HG03571 (cell line): ENCODE results near the gene RAD21L1.

Experiments
- ATAC-seq: cut with Tn5 transposase; IDR thresholded peaks from one replicate; pipeline ENCODE4 v1.9.1; 2021; ENCODE audit not compliant: unreplicated experiment

Gene RAD21L1

DNA sequence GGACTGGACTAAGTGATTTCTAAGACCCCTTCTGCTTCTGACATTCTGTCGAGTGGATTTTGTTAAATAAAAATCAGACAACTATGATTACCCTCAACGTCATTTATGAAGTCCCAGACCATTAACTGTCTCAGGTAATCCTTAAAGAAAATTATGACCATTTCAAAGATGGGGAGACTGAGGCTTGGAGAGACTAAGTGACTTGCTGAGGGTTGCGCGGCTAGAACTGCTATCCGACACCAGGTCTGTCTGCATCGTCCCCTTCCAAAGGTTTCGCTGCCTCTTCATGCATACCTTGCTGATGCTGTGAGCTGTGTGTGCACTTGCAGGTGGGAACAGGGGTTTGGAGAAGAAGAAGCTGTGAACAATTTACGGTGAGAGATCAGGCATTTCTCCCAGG is 43.4 kb downstream of the RAD21L1 start:
- ATAC-seq: no peak

- no peak for ATAC-seq
Measured at GRCh38 chr20:1269850-1270249, 44.0 kb downstream of the RAD21L1 start.

DNA sequence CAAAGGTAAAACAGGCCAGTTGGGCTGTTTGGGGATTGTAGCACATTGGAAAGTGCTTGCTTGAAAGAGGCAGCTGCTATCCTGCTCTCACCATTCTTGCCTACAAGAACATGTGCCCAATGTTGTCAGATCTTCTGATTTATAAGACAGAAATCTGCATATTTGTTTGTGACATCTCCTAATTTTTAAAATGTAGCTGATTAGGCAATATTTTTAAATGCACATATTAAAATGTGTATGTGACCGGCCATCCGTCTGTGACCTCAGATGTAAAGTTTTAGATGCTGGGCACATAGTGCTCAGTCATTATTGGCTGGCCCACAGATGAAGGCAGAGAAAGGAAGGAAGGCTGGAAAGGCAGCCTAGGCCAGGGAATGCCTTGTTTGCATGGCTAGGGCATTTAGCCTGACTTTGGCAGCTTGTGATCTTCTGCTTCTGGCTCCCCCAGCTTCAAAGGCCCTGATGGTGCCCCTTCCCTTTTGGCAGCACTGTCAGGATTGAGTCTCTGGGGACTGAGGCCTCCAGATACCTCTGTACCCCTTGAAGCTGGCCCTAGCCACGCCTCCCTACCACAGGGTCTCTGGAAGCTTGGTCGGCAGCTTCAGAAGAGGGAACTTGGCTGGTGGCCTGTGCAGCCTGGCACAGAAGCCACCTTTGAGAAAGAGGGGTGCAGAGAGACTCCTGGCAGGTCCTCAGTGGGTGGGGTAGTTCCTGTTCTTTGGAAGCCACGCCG is 46.7 kb downstream of the RAD21L1 start:
- no peak for ATAC-seq

DNA sequence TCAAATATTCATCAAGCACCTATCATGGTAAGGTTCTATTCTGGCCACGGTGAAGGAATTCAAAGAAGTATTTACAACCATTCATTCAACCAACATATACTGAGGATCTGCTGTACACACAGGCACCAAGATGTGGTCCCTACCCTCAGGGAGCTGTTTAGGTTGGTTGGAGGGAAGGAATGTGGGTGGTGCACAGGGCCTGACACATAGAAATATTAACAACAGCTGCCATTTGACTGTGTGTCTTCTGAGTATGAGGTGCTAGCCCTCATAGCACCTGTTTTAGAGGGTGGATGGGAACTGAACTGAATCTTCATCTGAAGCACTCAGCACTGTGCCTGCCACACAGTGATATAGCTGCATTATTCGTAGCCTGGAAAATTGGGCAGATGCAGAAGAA is 47.5 kb downstream of the RAD21L1 start:
- no peak for ATAC-seq

GRCh38 chr20:1274485-1275311 is 48.9 kb downstream of the RAD21L1 start:
- ATAC-seq: no peak

GRCh38 chr20:1275919-1276318 is 50.1 kb downstream of the RAD21L1 start:
- ATAC-seq: no peak

DNA sequence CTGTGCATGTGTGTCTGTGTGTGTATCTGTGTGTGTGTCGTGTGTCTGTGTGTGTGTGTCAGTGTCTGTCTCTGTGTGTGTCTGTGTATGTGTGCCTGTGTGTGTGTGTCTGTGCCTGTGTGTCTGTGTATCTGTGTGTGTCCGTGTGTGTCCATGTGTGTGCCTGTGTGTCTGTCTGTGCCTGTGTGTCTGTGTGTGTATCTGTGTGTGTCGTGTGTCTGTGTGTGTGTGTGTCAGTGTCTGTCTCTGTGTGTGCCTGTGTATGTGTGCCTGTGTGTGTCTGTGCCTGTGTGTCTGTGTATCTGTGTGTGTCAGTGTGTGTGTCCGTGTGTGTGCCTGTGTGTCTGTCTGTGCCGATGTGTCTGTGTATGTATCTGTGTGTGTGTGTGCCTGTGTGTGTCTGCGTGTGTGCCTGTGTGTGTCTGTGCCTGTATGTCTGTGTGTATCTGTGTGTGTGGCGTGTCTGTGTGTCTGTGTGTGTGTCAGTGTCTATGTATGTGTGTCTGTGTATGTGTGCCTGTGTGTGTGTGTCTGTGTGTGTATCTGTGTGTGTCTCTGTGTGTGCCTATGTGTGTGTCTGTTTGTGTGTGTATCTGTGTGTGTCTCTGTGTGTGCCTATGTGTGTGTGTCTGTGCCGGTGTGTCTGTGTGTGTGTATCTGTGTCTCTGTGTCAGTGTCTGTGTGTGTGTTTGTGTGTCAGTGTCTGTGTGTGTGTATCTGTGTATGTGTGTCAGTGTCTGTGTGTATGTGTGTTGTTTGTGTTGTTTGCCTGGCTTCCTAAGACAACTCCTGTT is 51.9 kb downstream of the RAD21L1 start:
- ATAC-seq: no peak

DNA sequence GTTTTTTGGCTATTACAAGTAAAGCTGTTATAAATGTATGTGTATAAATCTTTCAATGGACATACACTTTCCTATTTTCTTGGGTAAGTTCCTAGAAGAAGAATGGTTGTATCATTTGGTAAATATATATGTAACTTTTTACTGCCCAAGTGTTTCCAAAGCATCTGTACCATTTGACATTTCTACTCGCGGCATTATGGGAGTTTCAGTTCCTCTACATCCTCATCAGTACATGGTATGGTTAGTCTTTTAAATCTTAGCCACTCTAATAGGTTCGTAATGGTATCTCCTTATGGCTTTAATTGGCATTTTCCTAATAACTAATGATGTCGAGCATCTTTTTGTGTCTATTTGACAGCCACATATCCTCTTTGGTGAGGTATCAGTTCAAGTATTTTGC is 53.1 kb downstream of the RAD21L1 start:
- ATAC-seq: no peak

DNA sequence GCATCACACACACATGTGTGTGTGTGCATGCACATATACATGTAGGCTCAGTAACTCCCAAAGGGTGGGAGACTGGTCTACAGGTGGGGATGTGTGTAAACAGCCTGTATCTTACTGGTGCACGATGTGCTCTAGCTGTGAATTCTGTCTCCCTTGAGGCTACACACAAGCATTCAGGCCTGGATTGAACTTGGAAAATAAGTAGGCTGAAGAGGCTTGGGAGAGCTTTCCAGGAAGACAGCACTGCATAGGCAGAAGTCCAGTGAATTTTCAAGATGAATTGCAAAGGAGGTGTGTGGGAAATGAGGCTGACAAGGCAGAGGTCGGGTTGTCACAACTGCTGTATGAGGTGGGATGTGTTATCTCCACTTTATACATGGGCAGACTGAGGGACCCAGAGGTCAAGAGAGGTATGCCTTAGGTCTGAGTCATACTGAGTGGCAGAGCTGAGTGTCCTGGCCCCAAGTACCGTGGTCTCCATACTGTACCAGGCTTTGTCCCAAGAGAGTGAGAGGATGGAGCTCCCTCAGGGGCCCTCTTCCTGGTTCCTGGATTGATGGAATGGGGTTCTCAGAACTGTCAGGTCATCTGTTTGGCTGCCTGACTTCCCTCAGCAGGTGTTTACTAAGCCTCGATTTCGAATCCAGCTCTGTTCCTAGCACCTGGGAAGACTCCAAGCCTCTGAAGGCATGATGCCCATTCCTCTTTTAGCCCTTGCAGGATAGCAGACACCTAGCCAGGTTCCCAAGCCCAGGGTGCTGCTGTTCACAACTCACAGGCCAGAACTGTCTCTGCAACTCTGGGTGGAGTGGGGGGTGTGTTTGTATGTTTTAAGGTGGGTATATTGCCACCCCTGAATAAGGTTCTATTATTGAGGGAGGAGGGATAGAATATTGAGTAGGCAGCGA is 54.6 kb downstream of the RAD21L1 start:
- ATAC-seq: no peak

DNA sequence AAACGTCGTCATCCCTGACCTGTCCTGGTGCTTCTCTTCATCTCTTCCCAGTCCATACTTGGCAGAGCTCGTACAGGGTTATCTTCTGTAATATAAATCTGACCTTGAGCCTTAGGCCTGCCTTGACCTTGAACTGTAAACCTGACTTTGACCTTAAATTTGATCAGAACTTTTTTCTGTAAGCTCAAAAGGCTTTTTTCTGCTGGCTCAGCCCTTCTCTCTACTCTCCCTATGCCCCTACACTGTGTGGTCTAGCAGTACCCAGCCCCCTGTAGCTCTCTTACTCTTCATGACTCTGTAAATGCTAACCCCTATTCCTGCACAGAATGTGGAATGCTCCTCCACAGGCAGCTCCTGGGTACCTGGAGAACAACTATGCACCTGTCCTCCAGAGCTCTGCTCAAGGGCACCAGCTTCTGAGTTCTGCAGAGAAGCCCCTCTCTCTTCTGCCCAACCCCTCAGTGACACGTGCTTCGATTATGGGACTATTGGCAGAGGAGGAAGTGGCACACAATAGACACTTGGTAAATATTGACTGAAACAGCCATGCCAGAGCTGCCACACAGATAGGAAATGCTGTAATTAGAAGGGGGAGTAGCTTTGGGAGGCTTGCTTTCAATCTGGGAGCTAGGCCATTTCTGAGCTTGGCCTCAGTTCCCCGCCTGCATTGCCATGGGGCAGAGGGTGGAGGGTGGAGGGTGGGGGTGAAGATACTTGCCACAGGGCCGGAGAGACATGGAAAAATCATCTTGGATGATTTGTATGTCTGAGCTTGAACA is 55.6 kb downstream of the RAD21L1 start:
- ATAC-seq: no peak

DNA sequence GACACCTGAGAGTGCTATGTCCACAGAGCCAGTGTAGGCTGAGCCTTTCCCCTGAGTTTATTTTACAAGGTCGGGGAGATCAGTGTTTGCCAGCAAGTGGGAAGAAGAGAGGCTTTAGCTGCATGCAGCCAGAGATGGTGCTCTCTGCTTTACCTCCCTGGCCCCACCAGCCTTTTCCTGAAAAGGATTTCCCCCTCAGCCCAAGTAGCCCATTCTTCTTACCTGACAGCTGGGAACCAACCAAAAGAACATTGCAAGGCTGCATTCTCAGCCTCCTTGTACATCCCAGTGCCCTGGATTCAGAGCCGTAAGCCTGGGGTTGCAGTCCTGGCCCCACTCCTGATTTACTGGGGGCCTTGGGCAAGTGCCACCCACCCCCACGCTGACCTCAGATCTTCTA is 57.1 kb downstream of the RAD21L1 start:
- ATAC-seq: no peak

GRCh38 chr20:1283522-1284510 is 58.0 kb downstream of the RAD21L1 start:
- ATAC-seq: no peak

DNA sequence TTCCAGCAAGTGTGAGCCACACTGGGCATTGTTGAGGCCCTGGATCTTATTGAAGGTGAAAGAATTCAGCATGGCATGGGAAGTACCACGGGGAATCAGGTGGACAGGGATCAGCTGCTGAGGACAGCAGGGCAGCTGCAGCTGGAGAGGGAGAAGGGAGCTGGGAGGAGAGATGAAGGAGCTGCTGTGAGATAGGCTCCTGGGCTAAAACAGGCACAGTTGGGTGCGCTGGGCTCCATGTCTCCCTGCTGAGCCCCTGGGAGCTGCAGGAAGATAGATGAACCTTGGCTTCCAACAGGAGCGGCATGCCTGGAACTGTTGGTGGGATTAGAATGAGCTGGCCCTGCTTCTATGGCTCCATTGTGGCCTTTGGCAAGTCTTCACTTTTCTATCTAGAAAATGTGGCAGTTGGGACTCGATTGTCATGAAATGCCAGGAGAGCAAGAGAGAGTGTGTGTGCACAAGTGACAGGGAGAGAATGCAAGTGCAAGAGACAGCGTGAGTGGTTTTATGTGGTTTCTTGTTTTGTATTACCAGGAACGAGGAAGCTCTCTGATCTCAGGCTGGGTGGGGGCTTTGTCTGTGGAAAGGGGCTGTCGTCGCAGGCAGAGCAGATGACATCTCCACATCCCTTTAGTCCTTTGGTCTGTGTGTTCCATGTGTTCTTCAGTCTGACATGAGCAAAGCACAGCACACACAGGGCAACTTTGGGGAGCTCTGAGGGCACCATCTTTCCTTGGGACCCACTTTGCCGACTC is 60.6 kb downstream of the RAD21L1 start:
- no peak for ATAC-seq

DNA sequence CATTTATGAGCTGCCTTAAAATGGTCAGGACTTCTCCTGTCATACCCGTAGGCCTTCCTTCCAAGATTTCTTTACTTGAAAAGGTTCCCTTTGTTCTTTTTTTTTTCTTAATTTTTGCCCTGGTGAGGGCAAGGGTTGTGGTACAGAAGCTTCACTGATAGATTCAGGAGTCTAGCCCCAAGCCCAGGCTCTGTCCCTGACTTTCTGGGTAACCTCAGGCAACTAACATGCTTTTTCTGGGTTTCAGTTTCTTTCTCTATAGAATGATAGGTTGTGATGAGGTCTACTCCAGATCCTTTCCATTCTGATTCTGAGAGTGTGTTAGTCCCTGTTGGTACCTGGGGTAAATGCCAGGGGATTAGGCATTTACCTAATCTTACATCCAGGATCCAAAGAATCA is 61.5 kb downstream of the RAD21L1 start:
- ATAC-seq: no peak

- ATAC-seq: no peak
Measured at GRCh38 chr20:1287787-1288569, 62.1 kb downstream of the RAD21L1 start.

- ATAC-seq: no peak
Measured at GRCh38 chr20:1291191-1291741, 65.4 kb downstream of the RAD21L1 start.

DNA sequence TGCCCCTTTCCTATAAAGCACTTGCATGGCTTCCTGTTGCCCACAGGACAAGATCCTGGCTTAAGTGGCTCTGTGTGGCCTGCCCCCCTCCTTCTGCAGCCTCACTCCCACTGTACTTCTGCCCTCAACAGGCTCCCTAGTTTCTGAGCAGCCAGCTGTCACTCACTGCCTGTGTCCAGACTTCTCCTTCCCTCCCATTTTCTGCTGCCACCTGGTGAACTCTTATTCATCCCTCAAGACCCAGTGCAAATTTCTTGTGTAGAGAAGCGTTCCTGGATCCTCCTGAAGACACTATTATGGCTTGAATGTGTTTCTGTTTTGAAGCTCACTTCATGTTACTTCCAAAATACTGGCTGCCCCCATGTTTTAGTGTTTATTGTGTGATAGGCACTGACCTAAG is 66.8 kb downstream of the RAD21L1 start:
- no peak for ATAC-seq
